Large intestine (tissue), 3 donors: ENCODE results near the gene MYBPC1. TPM values are rescaled to one million over a fixed set of nuclear protein-coding genes. Genes with fewer than 3 reads are reported as not detected.

Experiments used
- DNase-seq, 2 donors: peaks; one replicate each; pipeline versions ENCODE4 v3.0.0 to v3.0.0-alpha.2; 2013
- H3K27ac ChIP-seq: one replicate; pipeline ENCODE4 v1.5.1; 2013; ENCODE audit warnings: low read length
- H3K27me3 ChIP-seq: 2 replicates; pipeline ENCODE4 v1.6.1; 2013; ENCODE audit warnings: low read length; ENCODE audit not compliant: control insufficient read depth, insufficient read depth
- H3K36me3 ChIP-seq: 2 replicates; pipeline ENCODE4 v1.6.1; 2013; ENCODE audit warnings: low read length; ENCODE audit not compliant: control insufficient read depth, insufficient read depth
- H3K4me1 ChIP-seq: one replicate; pipeline ENCODE4 v1.6.1; 2013; ENCODE audit warnings: low read length; ENCODE audit not compliant: control insufficient read depth, insufficient read depth
- H3K4me3 ChIP-seq: one replicate; pipeline ENCODE4 v1.5.1; 2013; ENCODE audit warnings: low read length
- H3K9me3 ChIP-seq: one replicate; pipeline ENCODE4 v1.6.1; 2013; ENCODE audit warnings: mild to moderate bottlenecking, low read depth, low read length, moderate library complexity; ENCODE audit not compliant: control insufficient read depth
- WGBS: methylation state at CpG from one replicate; pipeline ENCODE4 v1.1.5; 2013; ENCODE audit warnings: low lambda C conversion rate; ENCODE audit not compliant: insufficient coverage; 5-methylcytosine and 5-hydroxymethylcytosine counted together
- polyA plus RNA-seq: library from polyadenylated mRNA; unstranded; fragments of 120-200 nt; gene quantifications from one replicate; pipeline ENCODE4 v1.2.1, GENCODE V29; 2013

MYBPC1 gene
- polyA plus RNA-seq, 1 donor = 4.0 TPM

GRCh38 chr12:101690544-101691098 lies 95.8 kb downstream of the MYBPC1 start:
- DNase-seq = peak; percentile 50 to 85
- WGBS = 0% methylated on average over 2 of the region's 3 CpGs
- Histone ChIP-seq H3K9me3 (no peaks in the 10 kb centered on the region), H3K36me3 (no peaks in the 10 kb centered on the region), H3K27me3 (no peaks in the 10 kb centered on the region), H3K4me1 (peaks cover 25% of the 10 kb centered on the region), H3K27ac (peak overlapping the region; percentile 51), H3K4me3 (no peak overlapping the region)

DNA sequence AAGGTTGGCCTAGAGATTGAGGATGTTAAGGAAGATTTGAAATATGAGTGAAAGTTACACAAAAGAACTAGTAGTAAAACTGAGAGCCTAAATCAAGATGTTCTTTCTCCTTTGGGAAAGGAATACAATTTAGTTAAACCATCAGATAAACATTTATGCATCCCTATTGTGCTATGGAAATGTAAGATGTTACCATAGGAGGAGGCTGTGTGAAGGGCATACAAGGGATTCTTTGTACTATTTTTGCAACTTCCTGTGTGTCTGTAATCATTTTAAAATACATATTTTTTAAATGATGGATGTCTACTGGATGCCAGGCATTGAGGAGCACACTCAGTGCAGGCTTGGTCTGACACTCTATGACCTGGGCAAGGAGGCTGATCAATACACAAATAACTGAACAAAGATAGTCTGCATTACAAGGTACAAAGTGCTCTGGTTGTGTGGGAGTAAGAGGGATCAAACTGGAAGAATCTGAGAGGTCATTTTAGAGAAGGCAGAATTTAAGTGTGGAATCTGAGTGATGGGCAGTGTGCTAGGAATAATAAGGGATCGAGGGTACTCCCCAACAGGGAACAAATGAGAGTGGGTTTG lies 96.8 kb downstream of the MYBPC1 start:
- Histone ChIP-seq H3K4me1 (peaks cover 32% of the 10 kb centered on the region), H3K27ac (peak overlapping the region; percentile 51), H3K9me3 (no peaks in the 10 kb centered on the region), H3K36me3 (no peaks in the 10 kb centered on the region), H3K27me3 (no peaks in the 10 kb centered on the region), H3K4me3 (no peak overlapping the region)
- DNase-seq = no peak
- WGBS = no CpG with 5 or more reads among the region's 1 CpG

DNA sequence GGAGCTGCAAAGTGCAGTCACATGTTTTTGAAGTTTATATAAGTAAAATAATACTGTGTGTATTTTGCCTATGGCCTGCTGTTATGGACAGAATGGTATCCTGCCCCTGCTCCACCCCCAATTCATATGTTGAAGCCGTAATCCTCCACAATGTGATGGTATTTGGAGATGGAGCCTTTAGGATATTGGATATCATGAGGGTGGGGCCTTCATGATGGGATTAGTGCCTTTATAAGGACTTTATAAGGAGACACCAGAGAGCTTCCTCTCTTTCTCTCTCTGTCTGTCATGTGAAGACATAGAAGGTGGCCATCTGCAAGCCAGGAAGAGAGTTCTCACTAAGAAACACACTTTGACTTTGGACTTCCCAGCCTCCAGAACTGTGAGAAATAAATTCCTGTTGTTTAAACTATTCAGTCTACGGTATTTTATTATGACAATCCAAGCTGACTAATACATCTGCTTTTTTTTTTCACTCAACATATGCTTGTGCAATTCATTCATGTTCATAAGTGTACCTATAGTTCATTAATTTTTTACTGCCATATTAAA lies 99.6 kb downstream of the MYBPC1 start:
- H3K27ac ChIP-seq = no peak overlapping the region
- no peaks in the 10 kb centered on the region for H3K9me3 ChIP-seq
- DNase-seq = no peak
- H3K4me3 ChIP-seq = no peak overlapping the region
- H3K36me3 ChIP-seq = no peaks in the 10 kb centered on the region
- H3K27me3 ChIP-seq = no peaks in the 10 kb centered on the region
- peaks cover 32% of the 10 kb centered on the region for H3K4me1 ChIP-seq
- WGBS = 67% methylated on average over 1 of the region's 2 CpGs

GRCh38 chr12:101694986-101695385 lies 100.2 kb downstream of the MYBPC1 start:
- peak overlapping the region; percentile 93 for H3K27ac ChIP-seq
- no peaks in the 10 kb centered on the region for H3K27me3 ChIP-seq
- H3K9me3 ChIP-seq = no peaks in the 10 kb centered on the region
- no peak for DNase-seq
- peaks cover 30% of the 10 kb centered on the region for H3K4me1 ChIP-seq
- H3K4me3 ChIP-seq = no peak overlapping the region
- no peaks in the 10 kb centered on the region for H3K36me3 ChIP-seq
- no CpG with 5 or more reads among the region's 2 CpGs for WGBS

DNA sequence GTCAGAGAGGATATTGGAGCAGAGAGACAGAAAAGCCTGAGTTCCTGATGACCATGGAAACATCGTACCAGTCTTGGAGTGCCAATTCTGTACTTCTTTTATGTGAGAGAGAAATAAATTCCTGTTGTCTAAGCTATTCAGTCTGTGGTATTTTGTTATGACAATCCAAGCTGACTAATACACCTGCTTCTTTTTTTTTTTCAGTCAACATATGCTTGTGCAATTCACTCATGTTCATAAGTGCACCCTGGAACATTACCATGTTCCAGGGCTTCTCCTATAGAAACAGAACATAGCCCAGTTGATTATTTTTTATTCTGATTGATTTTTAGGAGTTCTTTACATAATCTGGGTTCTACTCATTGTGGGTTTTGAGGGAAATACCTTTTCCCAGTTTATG lies 100.9 kb downstream of the MYBPC1 start:
- peaks cover 24% of the 10 kb centered on the region for H3K4me1 ChIP-seq
- peak overlapping the region; percentile 93 for H3K27ac ChIP-seq
- H3K4me3 ChIP-seq = no peak overlapping the region
- no peaks in the 10 kb centered on the region for H3K27me3 ChIP-seq
- peak; percentile 53 to 73 for DNase-seq
- H3K36me3 ChIP-seq = no peaks in the 10 kb centered on the region
- WGBS = no CpG with 5 or more reads among the region's 1 CpG
- no peaks in the 10 kb centered on the region for H3K9me3 ChIP-seq

DNA sequence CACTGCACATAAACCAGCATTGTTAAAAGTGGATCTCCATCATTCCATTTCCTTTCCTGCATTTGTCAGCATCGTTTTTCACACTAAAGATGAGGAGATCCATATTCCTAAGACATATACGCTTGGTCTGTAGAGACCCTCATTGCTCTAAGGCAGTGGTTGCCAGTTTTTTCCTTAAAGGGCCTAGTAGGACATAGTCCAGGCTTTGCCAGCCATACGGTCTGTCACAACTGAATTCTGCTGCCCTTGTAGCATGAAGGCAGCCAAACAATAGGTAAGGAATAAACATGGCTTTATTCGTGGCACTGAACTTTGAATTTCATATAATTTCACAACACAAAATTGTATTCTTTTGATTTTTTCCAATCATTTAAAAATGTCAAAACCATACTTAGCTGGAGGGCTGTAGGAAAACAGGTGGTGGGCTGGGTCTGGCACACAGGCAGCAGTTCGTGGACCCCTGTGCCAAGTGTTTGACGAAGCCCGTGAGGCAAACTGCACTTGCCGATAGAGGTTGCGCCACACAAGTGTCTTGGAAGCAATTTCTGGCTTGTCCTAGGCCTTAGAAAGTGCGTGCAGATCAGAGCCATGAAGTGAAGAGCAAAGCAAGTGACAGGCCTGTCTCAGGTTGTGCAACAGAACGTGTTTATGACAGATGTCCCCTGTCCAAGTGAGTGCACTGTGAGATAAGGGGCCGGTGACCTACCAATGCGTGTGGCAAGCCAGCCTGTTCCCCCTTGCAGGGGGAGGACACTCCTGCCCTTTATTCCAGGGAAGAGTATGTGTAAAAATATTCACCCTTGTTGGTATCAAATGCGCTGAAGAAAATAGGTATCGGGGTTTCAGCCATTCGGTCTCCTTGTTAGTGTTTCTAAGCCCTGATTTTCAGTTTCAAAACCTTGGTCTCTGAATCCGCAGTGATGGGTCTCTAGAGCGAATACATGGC lies 101.8 kb downstream of the MYBPC1 start:
- Histone ChIP-seq H3K9me3 (no peaks in the 10 kb centered on the region), H3K4me1 (peaks cover 18% of the 10 kb centered on the region), H3K4me3 (peak overlapping the region; percentile 75), H3K27ac (peak overlapping the region; percentile 93), H3K27me3 (no peaks in the 10 kb centered on the region), H3K36me3 (no peaks in the 10 kb centered on the region)
- peak; percentile 87 to 94 for DNase-seq
- WGBS = 100% methylated on average over 1 of the region's 18 CpGs

DNA sequence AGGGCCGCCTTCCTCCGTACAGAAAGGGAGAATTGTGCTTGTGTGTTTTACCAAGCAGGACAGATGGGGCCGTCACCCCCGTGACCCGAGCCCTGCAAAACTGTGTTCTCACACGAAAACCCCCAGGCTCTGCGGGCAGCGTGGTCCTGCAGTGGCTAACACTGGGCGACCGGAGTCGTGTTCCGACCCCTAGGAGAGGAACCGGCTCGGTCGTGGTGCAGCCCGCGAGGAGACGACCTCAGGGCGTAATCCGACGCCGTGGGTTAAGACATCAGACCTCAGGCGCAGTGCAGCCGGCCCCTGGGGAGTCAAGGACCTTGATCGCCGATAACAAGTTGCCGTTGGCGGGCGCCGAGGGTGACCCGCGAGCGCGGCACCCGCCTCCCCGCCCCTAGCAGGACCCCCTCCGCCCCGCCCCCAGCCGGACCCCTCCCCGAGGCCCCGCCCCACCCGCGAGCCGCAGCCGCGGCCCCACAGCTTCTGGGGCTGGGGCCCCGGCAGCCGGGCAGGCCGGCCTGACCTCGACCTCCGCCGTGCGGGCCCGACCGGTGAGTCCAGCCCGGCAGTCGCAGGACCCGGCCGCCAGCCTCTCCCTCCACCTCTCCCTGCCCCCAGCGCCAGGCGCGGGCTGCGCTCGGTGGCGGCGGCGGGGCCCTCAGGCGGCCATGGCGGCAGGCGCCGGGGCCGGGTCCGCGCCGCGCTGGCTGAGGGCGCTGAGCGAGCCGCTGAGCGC lies 102.6 kb downstream of the MYBPC1 start, which contains the start of gene CHPT1:
Gene CHPT1, plus strand, starts transcription at position 444 of the 733 bp plus-strand sequence. Its CDS starts 222 bp downstream, at position 666.
- Histone ChIP-seq H3K9me3 (no peaks in the 10 kb centered on the region), H3K4me3 (peak within 1 kb of the TSS; percentile 84), H3K36me3 (no peaks in the 10 kb centered on the region), H3K27me3 (no peaks in the 10 kb centered on the region), H3K4me1 (peaks cover 12% of the 10 kb centered on the region), H3K27ac (peak within 1 kb of the TSS; percentile 93)
- DNase-seq = peak; percentile 80 to 90
- no CpG with 5 or more reads among the region's 80 CpGs for WGBS

DNA sequence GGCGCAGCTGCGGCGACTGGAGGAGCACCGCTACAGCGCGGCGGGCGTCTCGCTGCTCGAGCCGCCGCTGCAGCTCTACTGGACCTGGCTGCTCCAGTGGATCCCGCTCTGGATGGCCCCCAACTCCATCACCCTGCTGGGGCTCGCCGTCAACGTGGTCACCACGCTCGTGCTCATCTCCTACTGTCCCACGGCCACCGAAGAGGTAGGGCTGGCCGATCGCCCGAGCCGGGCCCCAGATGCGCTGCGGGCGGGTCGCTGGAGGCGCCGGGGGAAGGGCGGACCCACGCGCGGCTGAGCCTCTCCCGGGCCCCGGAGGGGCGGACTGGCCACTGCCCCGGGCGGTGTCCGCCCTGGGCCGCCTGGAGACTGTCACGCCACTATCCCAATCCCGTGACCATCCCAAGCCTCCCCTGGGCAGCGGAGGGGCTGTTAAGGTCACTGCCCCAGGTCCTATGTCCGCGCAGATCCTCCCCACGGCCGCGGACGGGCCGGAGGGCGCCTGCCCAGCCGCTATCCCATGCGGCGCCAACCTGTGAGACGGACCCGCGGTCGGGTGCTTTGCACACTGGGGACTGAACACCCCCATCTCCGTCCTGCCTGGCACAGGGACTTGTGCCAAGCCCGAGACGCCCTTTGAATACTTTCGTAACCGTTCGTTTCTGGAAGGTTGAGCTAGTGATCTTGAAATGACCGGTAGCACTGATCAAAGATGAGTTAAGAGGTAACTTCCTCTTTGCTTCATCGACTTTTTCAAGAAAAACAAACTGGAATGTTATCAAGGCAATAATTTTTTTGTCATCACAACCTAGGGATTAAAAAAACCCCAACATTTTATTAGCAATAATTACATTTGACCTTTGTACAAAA lies 103.4 kb downstream of the MYBPC1 start:
- Histone ChIP-seq H3K27me3 (no peaks in the 10 kb centered on the region), H3K4me3 (peak overlapping the region; percentile 84), H3K9me3 (no peaks in the 10 kb centered on the region), H3K36me3 (no peaks in the 10 kb centered on the region), H3K27ac (peak overlapping the region; percentile 92), H3K4me1 (peaks cover 10% of the 10 kb centered on the region)
- DNase-seq = peak; percentile 39 to 76
- WGBS = no CpG with 5 or more reads among the region's 67 CpGs

DNA sequence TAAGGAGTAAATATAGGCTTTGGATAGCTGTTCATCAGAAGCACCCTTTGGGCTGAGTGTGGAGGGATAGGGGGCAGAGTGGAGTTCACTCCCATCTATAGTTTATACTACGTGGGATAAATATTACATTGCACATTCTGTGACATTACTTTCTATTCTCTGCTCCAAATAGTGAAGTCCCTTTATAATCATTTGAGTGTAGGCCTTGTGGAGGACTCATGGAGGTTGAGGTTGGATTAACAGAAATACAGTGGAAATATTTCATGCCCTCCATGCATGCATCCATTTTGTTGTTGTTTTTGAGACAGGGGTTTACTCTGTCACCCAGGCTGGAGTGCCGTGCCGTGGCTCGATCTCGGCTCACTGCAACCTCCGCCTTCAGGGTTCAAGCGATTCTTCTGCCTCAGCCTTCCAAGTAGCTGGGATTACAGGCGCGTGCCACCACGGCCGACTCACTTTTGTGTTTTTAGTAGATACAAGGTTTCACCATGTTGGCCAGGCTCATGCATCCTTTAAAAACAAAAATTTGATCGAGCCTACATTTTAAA lies 104.1 kb downstream of the MYBPC1 start:
- Histone ChIP-seq H3K36me3 (no peaks in the 10 kb centered on the region), H3K9me3 (no peaks in the 10 kb centered on the region), H3K4me3 (peak overlapping the region; percentile 84), H3K27ac (peak overlapping the region; percentile 92), H3K4me1 (peaks cover 10% of the 10 kb centered on the region), H3K27me3 (no peaks in the 10 kb centered on the region)
- DNase-seq = peak in 1 of 2 donors; percentile 64
- WGBS = 86% methylated on average over 1 of the region's 12 CpGs
